Endothelial cell of umbilical vein (primary cell): ENCODE data around the gene DNAJC4. TPM values are rescaled to one million over a fixed set of nuclear protein-coding genes. Genes with fewer than 3 reads are reported as not detected.

Source experiments
- BruUV-seq: library from RNA; stranded (reverse); fragments of 400-500 nt; replicated peaks from 2 replicates; lab custom pipeline; 2021; lab: Mats Ljungman, UMichigan
- CTCF ChIA-PET: fragments of 300-600, 350-600 bp; sonication (Branson Sonifier 250); formaldehyde crosslinking; loops from one replicate; lab custom pipeline; 2021; ENCODE audit warnings: antibody characterized with exemption, inconsistent platforms; lab: Charles Lee
- POLR2A ChIA-PET: fragments of 300-600, 350-600 bp; sonication (Branson Sonifier 250); formaldehyde crosslinking; loops from one replicate; lab custom pipeline; 2021; ENCODE audit warnings: antibody characterized with exemption, inconsistent platforms; lab: Charles Lee
- DNase-seq: peaks from one replicate; pipeline ENCODE4 v3.0.0-alpha.2; 2011; ENCODE audit warnings: low read depth, low spot score
- FAIRE-seq: peaks from 2 replicates; lab custom pipeline; 2011; peaks lifted over from hg19 to GRCh38; lab: Jason Lieb, UNC
- H2AFZ ChIP-seq: 2 replicates; pipeline ENCODE4 v1.6.0; 2012; ENCODE audit warnings: low read depth, low read length, control low read depth, inconsistent platforms
- H3K27ac ChIP-seq: 2 replicates; pipeline ENCODE4 v1.5.1; 2011; ENCODE audit warnings: low read depth, mild to moderate bottlenecking, control low read depth, low read length, moderate library complexity; ENCODE audit not compliant: insufficient read depth
- H3K27me3 ChIP-seq, 2 experiments: 2 replicates each; pipeline versions ENCODE4 v1.6.0 to v1.6.1; 2011; ENCODE audit warnings: low read length in 2 of 2, mixed read lengths in 1 of 2; ENCODE audit not compliant: control insufficient read depth in 2 of 2, insufficient read depth in 2 of 2
- H3K36me3 ChIP-seq, 2 experiments: 2 replicates in 1 of 2; 3 replicates in 1 of 2; pipeline ENCODE4 v1.5.1; 2011; ENCODE audit warnings: low read length in 2 of 2, mild to moderate bottlenecking in 1 of 2, moderate library complexity in 1 of 2; ENCODE audit not compliant: control insufficient read depth in 2 of 2, insufficient read depth in 2 of 2; ENCODE audit errors: extremely low read depth in 1 of 2
- H3K4me1 ChIP-seq: 3 replicates; pipeline ENCODE4 v1.5.1; 2011; ENCODE audit warnings: mild to moderate bottlenecking, low read length; ENCODE audit not compliant: control insufficient read depth, insufficient read depth; ENCODE audit errors: extremely low read depth
- H3K4me2 ChIP-seq: 2 replicates; pipeline ENCODE4 v1.6.1; 2011; ENCODE audit warnings: low read length, control low read depth, mixed read lengths; ENCODE audit not compliant: insufficient read depth
- H3K4me3 ChIP-seq, 3 experiments: fragments of 200-600 bp in 1 of 3; sonication (generic), shearing (Covaris generic) in 1 of 3; replicated peaks in 1 of 3; 2 replicates each; pipeline ENCODE4 v1.5.1; 2011 to 2016; ENCODE audit warnings: control low read depth in 3 of 3, low read length in 3 of 3, mild to moderate bottlenecking in 2 of 3, inconsistent platforms in 1 of 3, low read depth in 1 of 3, moderate library complexity in 1 of 3; ENCODE audit not compliant: insufficient read depth in 1 of 3
- H3K79me2 ChIP-seq: 2 replicates; pipeline ENCODE4 v1.6.0; 2012; ENCODE audit warnings: low read length, inconsistent platforms; ENCODE audit not compliant: control insufficient read depth, insufficient read depth
- H3K9ac ChIP-seq: replicated peaks from 2 replicates; pipeline ENCODE3; 2011; ENCODE audit warnings: low read length, control low read depth; ENCODE audit not compliant: insufficient read depth; ENCODE audit errors: extremely low read depth
- H3K9me1 ChIP-seq: replicated peaks from 3 replicates; pipeline ENCODE4 v1.6.0; 2011; ENCODE audit warnings: mild to moderate bottlenecking, low read length; ENCODE audit not compliant: control insufficient read depth, insufficient read depth; ENCODE audit errors: extremely low read depth
- H3K9me3 ChIP-seq: replicated peaks from 2 replicates; pipeline ENCODE4 v1.5.1; 2012; ENCODE audit warnings: low read length, inconsistent platforms; ENCODE audit not compliant: control insufficient read depth, insufficient read depth
- H4K20me1 ChIP-seq: replicated peaks from 2 replicates; pipeline ENCODE3; 2011; ENCODE audit warnings: mild to moderate bottlenecking, low read length; ENCODE audit not compliant: control insufficient read depth, insufficient read depth; ENCODE audit errors: extremely low read depth
- CTCF ChIP-seq, 2 donors: IDR thresholded peaks; 1 replicate in 1 of 2; 2 replicates in 1 of 2; pipeline ENCODE4 v1.5.1; 2011; ENCODE audit warnings: low read length in 2 of 2, mild to moderate bottlenecking in 2 of 2, moderate library complexity in 2 of 2, control low read depth in 1 of 2, inconsistent platforms in 1 of 2, low read depth in 1 of 2; ENCODE audit not compliant: insufficient read depth in 1 of 2; ENCODE audit errors: extremely low read depth in 1 of 2
- EZH2 ChIP-seq: IDR thresholded peaks from 2 replicates; pipeline ENCODE4 v1.6.1; 2012; ENCODE audit warnings: borderline replicate concordance, low read depth, mild to moderate bottlenecking, moderate library complexity, low read length, inconsistent platforms; ENCODE audit not compliant: severe bottlenecking
- FOS ChIP-seq: IDR thresholded peaks from 2 replicates; pipeline ENCODE4 v1.6.1; 2011; ENCODE audit warnings: mild to moderate bottlenecking, low read length, moderate library complexity, borderline replicate concordance; ENCODE audit not compliant: insufficient read depth
- GATA2 ChIP-seq: IDR thresholded peaks from 2 replicates; pipeline ENCODE4 v1.7.0; 2011; ENCODE audit warnings: low read depth, mild to moderate bottlenecking, moderate library complexity, mixed read lengths, low read length; ENCODE audit not compliant: insufficient read length, insufficient read depth
- JUN ChIP-seq: IDR thresholded peaks from 2 replicates; pipeline ENCODE4 v1.6.1; 2011; ENCODE audit warnings: borderline replicate concordance, low read depth; ENCODE audit not compliant: insufficient read length, insufficient read depth
- MAX ChIP-seq: IDR thresholded peaks from 2 replicates; pipeline ENCODE4 v1.6.1; 2011; ENCODE audit not compliant: insufficient read depth, insufficient read length
- MYC ChIP-seq: IDR thresholded peaks from one replicate; pipeline ENCODE4 v1.6.1; 2011; ENCODE audit warnings: mild to moderate bottlenecking, low read depth, low read length
- POLR2A ChIP-seq: IDR thresholded peaks from 2 replicates; pipeline ENCODE4 v1.6.1; 2012; ENCODE audit warnings: low read depth, mild to moderate bottlenecking, control low read depth, low read length
- POLR2AphosphoS5 ChIP-seq: IDR thresholded peaks from 2 replicates; pipeline ENCODE4 v1.6.1; 2012; ENCODE audit warnings: low read depth, mild to moderate bottlenecking, control low read depth, low read length, moderate library complexity; ENCODE audit not compliant: insufficient read depth
- dilution Hi-C: fragments of 300-500 bp; cut with MboI; formaldehyde crosslinking; loops from one replicate; pipeline ENCODE4 v1.15.0; 2019; ENCODE audit warnings: low sequenced_read_pairs; ENCODE audit not compliant: extremely low pct_ligation_motif_present
- intact Hi-C: fragments of 100-400 bp; cut with micrococcal nuclease; formaldehyde crosslinking; loops from one replicate; pipeline ENCODE4 v1.10.0; 2022
- polyA plus RNA-seq, 4 experiments: library from polyadenylated mRNA; depleted of rRNA in 3 of 4; stranded (reverse) in 3 of 4; unstranded in 1 of 4; fragments of >200 nt; gene quantifications; 2 replicates each; pipeline versions ENCODE4 v1.2.1 to v1.2.3, GENCODE V29; 2011 to 2012; ENCODE audit warnings: missing spikeins in 1 of 4
- total RNA-seq: library from RNA; stranded (reverse); gene quantifications from 2 replicates; pipeline ENCODE4 v1.2.3, GENCODE V29; 2021

The DNAJC4 gene
- total and polyA plus RNA-seq, 2 donors (not counting 3 experiments of a cell fraction or from before 2014, with no cell fraction given), result 23.5 to 41.2 TPM

DNA sequence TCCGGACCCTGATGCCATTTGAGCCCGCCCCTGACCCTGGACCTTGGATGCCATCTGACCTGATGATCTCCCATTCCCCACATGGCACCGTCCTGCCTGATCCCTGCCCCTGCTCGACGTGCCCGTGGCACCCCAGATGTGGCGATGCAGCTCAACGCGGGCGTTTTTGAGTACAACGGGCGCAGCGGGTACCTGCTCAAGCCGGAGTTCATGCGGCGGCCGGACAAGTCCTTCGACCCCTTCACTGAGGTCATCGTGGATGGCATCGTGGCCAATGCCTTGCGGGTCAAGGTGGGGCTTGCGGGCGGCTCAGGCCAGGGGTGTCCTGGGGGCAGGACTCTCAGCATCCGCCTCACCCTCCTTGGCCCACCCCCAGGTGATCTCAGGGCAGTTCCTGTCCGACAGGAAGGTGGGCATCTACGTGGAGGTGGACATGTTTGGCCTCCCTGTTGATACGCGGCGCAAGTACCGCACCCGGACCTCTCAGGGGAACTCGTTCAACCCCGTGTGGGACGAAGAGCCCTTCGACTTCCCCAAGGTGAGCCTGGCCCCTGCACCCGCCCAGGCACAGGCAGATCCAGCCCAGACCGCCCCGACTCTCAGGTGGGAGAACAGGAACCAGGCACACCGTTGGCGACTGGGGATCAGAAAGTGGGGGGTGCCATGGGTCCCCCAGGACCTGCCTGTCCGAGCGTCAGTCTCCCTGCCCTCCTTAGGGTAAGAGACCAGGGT, 32.1 kb downstream of the DNAJC4 start:
- no peak overlapping the region for H2AFZ ChIP-seq
- H3K9me1 ChIP-seq, result no peaks in the 10 kb centered on the region
- POLR2A ChIA-PET, result interaction anchor here (0.7 kb wide), 1 partner anchor 16 kb away, joined by 4 read pairs; the partner anchor contains the start of gene PPP1R14B
- BruUV-seq, result no TSS peak
- peaks cover 27% of the 10 kb centered on the region for H3K4me1 ChIP-seq
- peak overlapping the region; percentile 14 for H3K4me2 ChIP-seq
- TF ChIP-seq POLR2AphosphoS5 (no peak), CTCF (IDR thresholded peaks at IDR 0.05; ENCODE audit: extremely low read depth in 1 of 2, insufficient read depth in 1 of 2, low read depth in 1 of 2, low read length in 2 of 2) (no peak), EZH2 (no peak), MYC (no peak), MAX (no peak), FOS (no peak), JUN (no peak), GATA2 (no peak), POLR2A (no peak)
- H4K20me1 ChIP-seq, result no peaks in the 10 kb centered on the region
- no peaks in the 10 kb centered on the region for H3K9me3 ChIP-seq
- H3K27ac ChIP-seq, result peak overlapping the region; percentile 83
- H3K79me2 ChIP-seq, result no peaks in the 10 kb centered on the region
- DNase-seq (no peak), FAIRE-seq (no peak)
- peak overlapping the region; percentile 31 for H3K9ac ChIP-seq
- no peaks in the 10 kb centered on the region for H3K27me3 ChIP-seq
- H3K4me3 ChIP-seq, result no peak overlapping the region
- CTCF ChIA-PET, result interaction anchor here (0.6 to 2.7 kb wide), 10 partner anchors 8 to 93 kb away, joined by 3 to 24 read pairs (median 4); partner anchors contain the start of genes CATSPERZ and PLCB3
- dilution Hi-C loops (no loop called here), intact Hi-C loops (loop anchor here (1.0 kb wide), 1 partner anchor 11 kb away; the partner anchor contains the start of gene PLCB3)
- peaks cover 16 to 40% of the 10 kb centered on the region in 2 experiments for H3K36me3 ChIP-seq
